HEK293 (cell line): Measurements from ENCODE around the gene TEPSIN.

Source experiments
- CTCF ChIA-PET: fragments of 350-600 bp; formaldehyde crosslinking; extraction: SDS; loops from one replicate; lab custom pipeline; 2021; ENCODE audit warnings: antibody characterized with exemption; lab: Yijun Ruan, JAX
- POLR2A ChIA-PET: fragments of 300-600 bp; formaldehyde crosslinking; extraction: SDS; loops from one replicate; lab custom pipeline; 2020; ENCODE audit warnings: antibody characterized with exemption, inconsistent platforms; lab: Yijun Ruan, JAX
- H3K27ac ChIP-seq: fragments of 200-500 bp; sonication (Bioruptor generic); 2 replicates; pipeline ENCODE4 v1.5.1; 2014; ENCODE audit warnings: low read depth, low read length, control low read depth, inconsistent platforms; ENCODE audit errors: extremely low read depth
- H3K36me3 ChIP-seq, 2 experiments: fragments of 200-500 bp in 1 of 2; sonication (Bioruptor generic) in 1 of 2; 1 replicate in 1 of 2; 2 replicates in 1 of 2; pipeline ENCODE4 v1.5.1; 2014 to 2017; ENCODE audit warnings: inconsistent platforms in 2 of 2, low read length in 2 of 2; ENCODE audit not compliant: control insufficient read depth in 2 of 2, insufficient read depth in 1 of 2
- H3K4me1 ChIP-seq: fragments of 200-500 bp; sonication (Bioruptor generic); 2 replicates; pipeline ENCODE4 v1.5.1; 2014; ENCODE audit warnings: mild to moderate bottlenecking, low read length, inconsistent platforms; ENCODE audit not compliant: control insufficient read depth, insufficient read depth
- H3K4me3 ChIP-seq: 2 replicates; pipeline ENCODE4 v1.5.1; 2011; ENCODE audit warnings: low read depth, mild to moderate bottlenecking, control low read depth, low read length, moderate library complexity
- H3K9me3 ChIP-seq: fragments of 200-500 bp; sonication (Bioruptor generic); 2 replicates; pipeline ENCODE4 v1.5.1; 2014; ENCODE audit warnings: low read depth, low read length, inconsistent platforms; ENCODE audit not compliant: control insufficient read depth, insufficient read depth
- MEIS1 ChIP-seq: sonication (generic); formaldehyde crosslinking; IDR thresholded peaks from 2 replicates; pipeline ENCODE4 v1.8.1; 2022; ENCODE audit warnings: missing genetic modification reagents, mild to moderate bottlenecking, borderline replicate concordance
- OVOL3 ChIP-seq: fragments of 450-650 bp; formaldehyde crosslinking; IDR thresholded peaks from 2 replicates; pipeline ENCODE4 v1.5.1; 2016; ENCODE audit warnings: missing biosample characterization, missing genetic modification characterization
- PBX3 ChIP-seq: sonication (generic); formaldehyde crosslinking; IDR thresholded peaks from 2 replicates; pipeline ENCODE4 v1.8.1; 2022; ENCODE audit warnings: mild to moderate bottlenecking, moderate library complexity, missing genetic modification reagents
- WT1 ChIP-seq: fragments of 450-650 bp; formaldehyde crosslinking; IDR thresholded peaks from 2 replicates; pipeline ENCODE4 v1.5.1; 2016; ENCODE audit warnings: missing biosample characterization, missing genetic modification characterization
- ZBTB21 ChIP-seq: fragments of 450-650 bp; formaldehyde crosslinking; IDR thresholded peaks from 2 replicates; pipeline ENCODE4 v1.5.1; 2017; ENCODE audit warnings: missing biosample characterization, missing genetic modification characterization
- ZNF10 ChIP-seq: fragments of 450-650 bp; formaldehyde crosslinking; IDR thresholded peaks from 2 replicates; pipeline ENCODE4 v1.5.1; 2017; ENCODE audit warnings: missing biosample characterization, missing genetic modification characterization
- ZNF146 ChIP-seq: fragments of 450-650 bp; formaldehyde crosslinking; IDR thresholded peaks from 2 replicates; pipeline ENCODE4 v1.5.1; 2016; ENCODE audit warnings: missing biosample characterization, missing genetic modification characterization
- ZNF19 ChIP-seq: fragments of 450-650 bp; formaldehyde crosslinking; IDR thresholded peaks from 2 replicates; pipeline ENCODE4; 2016; ENCODE audit warnings: missing biosample characterization, missing genetic modification characterization, low read depth
- ZNF2 ChIP-seq: fragments of 450-650 bp; formaldehyde crosslinking; IDR thresholded peaks from 2 replicates; pipeline ENCODE4 v1.5.1; 2016; ENCODE audit warnings: missing biosample characterization, missing genetic modification characterization
- ZNF274 ChIP-seq, 2 experiments: fragments of 200-500 bp in 1 of 2; fragments of 450-650 bp in 1 of 2; sonication (Bioruptor generic) in 1 of 2; formaldehyde crosslinking in 1 of 2; IDR thresholded peaks; 2 replicates each; pipeline versions ENCODE4 v1.5.1 to v1.6.1; 2014 to 2016; ENCODE audit warnings: borderline replicate concordance in 1 of 2, inconsistent platforms in 1 of 2, low read length in 1 of 2, missing biosample characterization in 1 of 2, missing genetic modification characterization in 1 of 2
- ZNF560 ChIP-seq: fragments of 450-650 bp; formaldehyde crosslinking; IDR thresholded peaks from 2 replicates; pipeline ENCODE4 v1.5.1; 2017; ENCODE audit warnings: missing biosample characterization, missing genetic modification characterization, borderline replicate concordance
- ZNF621 ChIP-seq: fragments of 450-650 bp; formaldehyde crosslinking; IDR thresholded peaks from 2 replicates; pipeline ENCODE4 v1.5.1; 2017; ENCODE audit warnings: missing biosample characterization, missing genetic modification characterization
- ZNF658 ChIP-seq: fragments of 450-650 bp; formaldehyde crosslinking; IDR thresholded peaks from 2 replicates; pipeline ENCODE4; 2016; ENCODE audit warnings: missing biosample characterization, missing genetic modification characterization
- ZNF707 ChIP-seq: fragments of 450-650 bp; formaldehyde crosslinking; IDR thresholded peaks from 2 replicates; pipeline ENCODE4 v1.5.1; 2016; ENCODE audit warnings: missing biosample characterization, missing genetic modification characterization
- ZNF747 ChIP-seq: fragments of 450-650 bp; formaldehyde crosslinking; IDR thresholded peaks from 2 replicates; pipeline ENCODE4 v1.5.1; 2016; ENCODE audit warnings: missing biosample characterization, missing genetic modification characterization
- ZNF76 ChIP-seq: fragments of 450-650 bp; formaldehyde crosslinking; IDR thresholded peaks from 2 replicates; pipeline ENCODE4; 2016; ENCODE audit warnings: low read depth, missing biosample characterization, missing genetic modification characterization, borderline replicate concordance
- ZNF776 ChIP-seq: fragments of 450-650 bp; formaldehyde crosslinking; IDR thresholded peaks from 2 replicates; pipeline ENCODE4 v1.5.0; 2017; ENCODE audit warnings: missing biosample characterization, missing genetic modification characterization, borderline replicate concordance
- ZNF837 ChIP-seq: fragments of 450-650 bp; formaldehyde crosslinking; IDR thresholded peaks from 2 replicates; pipeline ENCODE4 v1.5.1; 2016; ENCODE audit warnings: missing biosample characterization, missing genetic modification characterization
- ZNF843 ChIP-seq: fragments of 450-650 bp; formaldehyde crosslinking; IDR thresholded peaks from 2 replicates; pipeline ENCODE4 v1.5.1; 2016; ENCODE audit warnings: missing biosample characterization, missing genetic modification characterization
- TF ChIP-seq, protein P1 (sequence below): fragments of 450-650 bp; formaldehyde crosslinking; IDR thresholded peaks from 2 replicates; pipeline ENCODE4 v1.5.1; 2016; ENCODE audit warnings: missing biosample characterization, missing genetic modification characterization
- TF ChIP-seq, protein P2 (sequence below): fragments of 450-650 bp; formaldehyde crosslinking; IDR thresholded peaks from 2 replicates; pipeline ENCODE4 v1.5.1; 2016; ENCODE audit warnings: missing biosample characterization, missing genetic modification characterization
- TF ChIP-seq, protein P3 (sequence below): fragments of 450-650 bp; formaldehyde crosslinking; IDR thresholded peaks from 2 replicates; pipeline ENCODE4 v1.5.1; 2016; ENCODE audit warnings: missing biosample characterization, missing genetic modification characterization, low read depth
- TF ChIP-seq, protein P4 (sequence below): fragments of 450-650 bp; formaldehyde crosslinking; IDR thresholded peaks from 2 replicates; pipeline ENCODE4 v1.5.1; 2016; ENCODE audit warnings: missing biosample characterization, missing genetic modification characterization

Gene TEPSIN

GRCh38 chr17:81223762-81224130 is 15.1 kb downstream of the TEPSIN start:
- ChIA-PET POLR2A (no interaction called here), CTCF (no interaction called here)
- Histone ChIP-seq H3K4me1 (peaks cover 13% of the 10 kb centered on the region), H3K36me3 (peaks cover 0 to 18% of the 10 kb centered on the region in 2 experiments; a peak in 2 of 3 replicates), H3K9me3 (no peaks in the 10 kb centered on the region), H3K27ac (peak overlapping the region; percentile 29; the same call in 1 of the 2 replicates), H3K4me3 (no peak overlapping the region)
- TF ChIP-seq ZNF837 (tag by site-specific recombination) = no peak
- TF ChIP-seq, protein P1, sequence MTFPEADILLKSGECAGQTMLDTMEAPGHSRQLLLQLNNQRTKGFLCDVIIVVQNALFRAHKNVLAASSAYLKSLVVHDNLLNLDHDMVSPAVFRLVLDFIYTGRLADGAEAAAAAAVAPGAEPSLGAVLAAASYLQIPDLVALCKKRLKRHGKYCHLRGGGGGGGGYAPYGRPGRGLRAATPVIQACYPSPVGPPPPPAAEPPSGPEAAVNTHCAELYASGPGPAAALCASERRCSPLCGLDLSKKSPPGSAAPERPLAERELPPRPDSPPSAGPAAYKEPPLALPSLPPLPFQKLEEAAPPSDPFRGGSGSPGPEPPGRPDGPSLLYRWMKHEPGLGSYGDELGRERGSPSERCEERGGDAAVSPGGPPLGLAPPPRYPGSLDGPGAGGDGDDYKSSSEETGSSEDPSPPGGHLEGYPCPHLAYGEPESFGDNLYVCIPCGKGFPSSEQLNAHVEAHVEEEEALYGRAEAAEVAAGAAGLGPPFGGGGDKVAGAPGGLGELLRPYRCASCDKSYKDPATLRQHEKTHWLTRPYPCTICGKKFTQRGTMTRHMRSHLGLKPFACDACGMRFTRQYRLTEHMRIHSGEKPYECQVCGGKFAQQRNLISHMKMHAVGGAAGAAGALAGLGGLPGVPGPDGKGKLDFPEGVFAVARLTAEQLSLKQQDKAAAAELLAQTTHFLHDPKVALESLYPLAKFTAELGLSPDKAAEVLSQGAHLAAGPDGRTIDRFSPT (tag by site-specific recombination) = no peak
- TF ChIP-seq ZNF707 = no peak
- TF ChIP-seq ZNF10 (tag by site-specific recombination) = no peak
- no peak for TF ChIP-seq MEIS1 (CRISPR knock-in tag)
- TF ChIP-seq PBX3 (CRISPR knock-in tag) = no peak
- no peak for TF ChIP-seq ZNF76 (tag by site-specific recombination)
- no peak for TF ChIP-seq ZNF274 (IDR thresholded peaks at IDR 0.05; ENCODE audit: low read length)
- TF ChIP-seq ZNF274 (tag by site-specific recombination; IDR thresholded peaks at IDR 0.05; ENCODE audit: borderline replicate concordance) = no peak
- TF ChIP-seq ZBTB21 = no peak
- no peak for TF ChIP-seq OVOL3
- TF ChIP-seq ZNF560 = no peak
- TF ChIP-seq, protein P2, sequence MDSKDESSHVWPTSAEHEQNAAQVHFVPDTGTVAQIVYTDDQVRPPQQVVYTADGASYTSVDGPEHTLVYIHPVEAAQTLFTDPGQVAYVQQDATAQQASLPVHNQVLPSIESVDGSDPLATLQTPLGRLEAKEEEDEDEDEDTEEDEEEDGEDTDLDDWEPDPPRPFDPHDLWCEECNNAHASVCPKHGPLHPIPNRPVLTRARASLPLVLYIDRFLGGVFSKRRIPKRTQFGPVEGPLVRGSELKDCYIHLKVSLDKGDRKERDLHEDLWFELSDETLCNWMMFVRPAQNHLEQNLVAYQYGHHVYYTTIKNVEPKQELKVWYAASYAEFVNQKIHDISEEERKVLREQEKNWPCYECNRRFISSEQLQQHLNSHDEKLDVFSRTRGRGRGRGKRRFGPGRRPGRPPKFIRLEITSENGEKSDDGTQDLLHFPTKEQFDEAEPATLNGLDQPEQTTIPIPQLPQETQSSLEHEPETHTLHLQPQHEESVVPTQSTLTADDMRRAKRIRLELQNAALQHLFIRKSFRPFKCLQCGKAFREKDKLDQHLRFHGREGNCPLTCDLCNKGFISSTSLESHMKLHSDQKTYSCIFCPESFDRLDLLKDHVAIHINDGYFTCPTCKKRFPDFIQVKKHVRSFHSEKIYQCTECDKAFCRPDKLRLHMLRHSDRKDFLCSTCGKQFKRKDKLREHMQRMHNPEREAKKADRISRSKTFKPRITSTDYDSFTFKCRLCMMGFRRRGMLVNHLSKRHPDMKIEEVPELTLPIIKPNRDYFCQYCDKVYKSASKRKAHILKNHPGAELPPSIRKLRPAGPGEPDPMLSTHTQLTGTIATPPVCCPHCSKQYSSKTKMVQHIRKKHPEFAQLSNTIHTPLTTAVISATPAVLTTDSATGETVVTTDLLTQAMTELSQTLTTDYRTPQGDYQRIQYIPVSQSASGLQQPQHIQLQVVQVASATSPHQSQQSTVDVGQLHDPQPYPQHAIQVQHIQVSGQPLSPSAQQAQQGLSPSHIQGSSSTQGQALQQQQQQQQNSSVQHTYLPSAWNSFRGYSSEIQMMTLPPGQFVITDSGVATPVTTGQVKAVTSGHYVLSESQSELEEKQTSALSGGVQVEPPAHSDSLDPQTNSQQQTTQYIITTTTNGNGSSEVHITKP = no peak
- TF ChIP-seq ZNF776 (tag by site-specific recombination) = no peak
- no peak for TF ChIP-seq ZNF621 (tag by site-specific recombination)
- no peak for TF ChIP-seq ZNF2

- H3K9me3 ChIP-seq = no peaks in the 10 kb centered on the region
- H3K4me3 ChIP-seq = peak within 1 kb of the TSS; percentile 86
- ChIA-PET CTCF (interaction anchor here (0.6 to 1.0 kb wide), 5 partner anchors 9 to 780 kb away, joined by 3 read pairs; no protein-coding TSS in a partner anchor), POLR2A (interaction anchor here (0.6 to 1.3 kb wide), 35 partner anchors 10 to 769 kb away, joined by 3 to 55 read pairs (median 4); partner anchors contain the start of genes ARL16, BAHCC1, CCDC137 and HGS)
- peak within 1 kb of the TSS; percentile 78; the same call in 1 of the 2 replicates for H3K27ac ChIP-seq
- peaks cover 13% of the 10 kb centered on the region for H3K4me1 ChIP-seq
- H3K36me3 ChIP-seq = peaks cover 0 to 19% of the 10 kb centered on the region in 2 experiments; a peak in 2 of 3 replicates
- no peak for TF ChIP-seq ZNF747 (tag by site-specific recombination)
- peak; percentile 71 for TF ChIP-seq WT1 (tag by site-specific recombination)
- no peak for TF ChIP-seq ZNF19
- TF ChIP-seq, protein P3, sequence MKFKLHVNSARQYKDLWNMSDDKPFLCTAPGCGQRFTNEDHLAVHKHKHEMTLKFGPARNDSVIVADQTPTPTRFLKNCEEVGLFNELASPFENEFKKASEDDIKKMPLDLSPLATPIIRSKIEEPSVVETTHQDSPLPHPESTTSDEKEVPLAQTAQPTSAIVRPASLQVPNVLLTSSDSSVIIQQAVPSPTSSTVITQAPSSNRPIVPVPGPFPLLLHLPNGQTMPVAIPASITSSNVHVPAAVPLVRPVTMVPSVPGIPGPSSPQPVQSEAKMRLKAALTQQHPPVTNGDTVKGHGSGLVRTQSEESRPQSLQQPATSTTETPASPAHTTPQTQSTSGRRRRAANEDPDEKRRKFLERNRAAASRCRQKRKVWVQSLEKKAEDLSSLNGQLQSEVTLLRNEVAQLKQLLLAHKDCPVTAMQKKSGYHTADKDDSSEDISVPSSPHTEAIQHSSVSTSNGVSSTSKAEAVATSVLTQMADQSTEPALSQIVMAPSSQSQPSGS = no peak
- TF ChIP-seq ZNF621 (tag by site-specific recombination) = no peak
- TF ChIP-seq ZNF843 = 0 out of 2 replicates have a peak, but pooled peaks have one; percentile 23
- TF ChIP-seq ZNF146 (tag by site-specific recombination) = no peak
- no peak for TF ChIP-seq ZNF707
- TF ChIP-seq ZNF658 = no peak
- TF ChIP-seq, protein P4, sequence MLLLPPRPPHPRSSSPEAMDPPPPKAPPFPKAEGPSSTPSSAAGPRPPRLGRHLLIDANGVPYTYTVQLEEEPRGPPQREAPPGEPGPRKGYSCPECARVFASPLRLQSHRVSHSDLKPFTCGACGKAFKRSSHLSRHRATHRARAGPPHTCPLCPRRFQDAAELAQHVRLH = no peak
Observed at GRCh38 chr17:81222906-81223761, 15.7 kb downstream of the TEPSIN start, which contains the start of gene CEP131. Gene CEP131 (minus strand): TSS chr17:81222965. CDS start chr17:81220056, 2,909 bp downstream.
